ENCODE results near the gene RIN3. TPM values are rescaled to one million over a fixed set of nuclear protein-coding genes. Genes with fewer than 3 reads are reported as not detected.

The RIN3 gene
- total and polyA plus RNA-seq, 2 of the 4 experiments (the other 2 are of a cell fraction) = 2.5 to 11.1 TPM

- TF ChIP-seq CTCF (conservative IDR thresholded peaks at IDR 0.05; ENCODE audit: low read depth, low read length) = no peak
- TF ChIP-seq RFX5 (IDR thresholded peaks at IDR 0.05; ENCODE audit: low read depth, low read length) = no peak
Measured at GRCh38 chr14:92597906-92598905, 84.6 kb downstream of the RIN3 start (continued).
